Spleen (tissue), 7 donors: ENCODE measurements around the gene ZNF92.

Experiments
- POLR2A ChIP-seq, 3 donors: fragments of 450-650 bp; IDR thresholded peaks; one replicate each; pipeline ENCODE4 v1.5.1; 2017; ENCODE audit warnings: antibody characterized with exemption in 3 of 3, mild to moderate bottlenecking in 1 of 3
- TF ChIP-seq, protein P1 (sequence below), 11 experiments: fragments of 200-600 bp in 7 of 11; fragments of 450-650 bp in 4 of 11; sonication (generic) in 4 of 11; IDR thresholded peaks in 8 of 11; conservative IDR thresholded peaks in 3 of 11; 1 replicate in 7 of 11; 2 replicates in 4 of 11; pipeline versions ENCODE4 v1.4.0 to v1.8.0; 2016 to 2021; ENCODE audit warnings: antibody characterized with exemption in 11 of 11, inconsistent platforms in 4 of 11, mild to moderate bottlenecking in 1 of 11
- donor health status: DM: no; HTN: no; CAD: no; lungs with moderate emphysema.
- donor health status: DM: no; HTN: no; CAD: no.
- donor health status: DM: no; HTN: no; CAD: no.

DNA sequence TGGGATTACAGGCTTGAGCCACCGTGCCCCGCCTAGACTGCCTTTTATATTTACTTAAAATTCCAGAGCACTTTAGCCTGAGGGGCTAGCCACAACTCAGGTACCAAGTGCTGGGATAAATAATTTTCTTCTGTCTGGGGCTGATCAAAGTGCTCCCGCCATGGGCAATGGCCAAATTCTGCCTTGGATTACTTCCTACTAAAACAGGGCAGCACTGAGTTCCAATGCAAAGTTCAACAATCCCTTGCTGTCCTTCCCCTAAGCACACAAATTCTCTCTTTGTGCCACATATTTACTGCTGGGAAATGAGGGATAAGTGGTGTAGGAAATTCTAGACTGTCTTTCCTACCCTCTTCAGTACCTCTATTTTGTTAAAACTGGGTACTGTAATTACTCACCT is 34.4 kb upstream of the ZNF92 start:
- TF ChIP-seq, protein P1, sequence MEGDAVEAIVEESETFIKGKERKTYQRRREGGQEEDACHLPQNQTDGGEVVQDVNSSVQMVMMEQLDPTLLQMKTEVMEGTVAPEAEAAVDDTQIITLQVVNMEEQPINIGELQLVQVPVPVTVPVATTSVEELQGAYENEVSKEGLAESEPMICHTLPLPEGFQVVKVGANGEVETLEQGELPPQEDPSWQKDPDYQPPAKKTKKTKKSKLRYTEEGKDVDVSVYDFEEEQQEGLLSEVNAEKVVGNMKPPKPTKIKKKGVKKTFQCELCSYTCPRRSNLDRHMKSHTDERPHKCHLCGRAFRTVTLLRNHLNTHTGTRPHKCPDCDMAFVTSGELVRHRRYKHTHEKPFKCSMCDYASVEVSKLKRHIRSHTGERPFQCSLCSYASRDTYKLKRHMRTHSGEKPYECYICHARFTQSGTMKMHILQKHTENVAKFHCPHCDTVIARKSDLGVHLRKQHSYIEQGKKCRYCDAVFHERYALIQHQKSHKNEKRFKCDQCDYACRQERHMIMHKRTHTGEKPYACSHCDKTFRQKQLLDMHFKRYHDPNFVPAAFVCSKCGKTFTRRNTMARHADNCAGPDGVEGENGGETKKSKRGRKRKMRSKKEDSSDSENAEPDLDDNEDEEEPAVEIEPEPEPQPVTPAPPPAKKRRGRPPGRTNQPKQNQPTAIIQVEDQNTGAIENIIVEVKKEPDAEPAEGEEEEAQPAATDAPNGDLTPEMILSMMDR (IDR thresholded peaks at IDR 0.05 in 8 of 11, conservative IDR thresholded peaks at IDR 0.05 in 3 of 11), result no peak
- TF ChIP-seq POLR2A (IDR thresholded peaks at IDR 0.05), result no peak
